Astrocyte (in vitro differentiated cells and primary cell): ENCODE measurements around the gene ADAMTS17. TPM values are rescaled to one million over a fixed set of nuclear protein-coding genes. Genes with fewer than 3 reads are reported as not detected.
A peak's percentile ranks its signal among the peaks of the same experiment; 100 is the strongest.

ENCODE experiments used
- DNase-seq: peaks from one replicate; pipeline ENCODE4 v3.0.0-alpha.2; 2010; ENCODE audit warnings: low read depth
- FAIRE-seq: peaks from 2 replicates; lab custom pipeline; 2011; peaks lifted over from hg19 to GRCh38; lab: Jason Lieb, UNC
- H2AFZ ChIP-seq: 2 replicates; pipeline ENCODE4 v1.6.0; 2012; ENCODE audit warnings: low read depth, low read length, inconsistent platforms
- H3K27ac ChIP-seq: 2 replicates; pipeline ENCODE4 v1.5.1; 2011; ENCODE audit warnings: low read depth, low read length, inconsistent platforms
- H3K27me3 ChIP-seq: 2 replicates; pipeline ENCODE4 v1.6.0; 2011; ENCODE audit warnings: low read length, inconsistent platforms; ENCODE audit not compliant: insufficient read depth
- H3K36me3 ChIP-seq: 2 replicates; pipeline ENCODE4 v1.5.1; 2011; ENCODE audit warnings: low read length, inconsistent platforms; ENCODE audit not compliant: insufficient read depth
- H3K4me1 ChIP-seq: 2 replicates; pipeline ENCODE4 v1.5.1; 2011; ENCODE audit warnings: low read length, inconsistent platforms; ENCODE audit not compliant: insufficient read depth
- H3K4me2 ChIP-seq: 2 replicates; pipeline ENCODE4 v1.6.0; 2012; ENCODE audit warnings: low read length, inconsistent platforms
- H3K4me3 ChIP-seq: 2 replicates; pipeline ENCODE4 v1.5.1; 2011; ENCODE audit warnings: low read depth, mild to moderate bottlenecking, low read length, inconsistent platforms; ENCODE audit not compliant: insufficient read depth
- H3K79me2 ChIP-seq: 2 replicates; pipeline ENCODE4 v1.6.0; 2012; ENCODE audit warnings: mild to moderate bottlenecking, low read length, inconsistent platforms; ENCODE audit not compliant: insufficient read depth
- H3K9ac ChIP-seq: 2 replicates; pipeline ENCODE4 v1.6.0; 2012; ENCODE audit warnings: mild to moderate bottlenecking, low read length, inconsistent platforms
- H3K9me3 ChIP-seq: 2 replicates; pipeline ENCODE4 v1.5.1; 2012; ENCODE audit warnings: low read depth, mild to moderate bottlenecking, low read length, inconsistent platforms; ENCODE audit not compliant: insufficient read depth
- H4K20me1 ChIP-seq: 2 replicates; pipeline ENCODE4 v1.6.0; 2012; ENCODE audit warnings: low read length, inconsistent platforms; ENCODE audit not compliant: insufficient read depth
- H3K27ac Mint-ChIP-seq: one replicate; pipeline ENCODE4 v1.8.0; 2021; ENCODE audit warnings: mild to moderate bottlenecking, mixed read lengths; ENCODE audit not compliant: unreplicated experiment
- H3K27me3 Mint-ChIP-seq: one replicate; pipeline ENCODE4 v1.8.0; 2021; ENCODE audit warnings: low read depth, mixed read lengths; ENCODE audit not compliant: unreplicated experiment
- H3K36me3 Mint-ChIP-seq: one replicate; pipeline ENCODE4 v1.8.0; 2021; ENCODE audit warnings: low read depth, mixed read lengths; ENCODE audit not compliant: unreplicated experiment
- H3K4me1 Mint-ChIP-seq: one replicate; pipeline ENCODE4 v1.8.0; 2021; ENCODE audit warnings: low read depth, mixed read lengths; ENCODE audit not compliant: unreplicated experiment
- H3K4me3 Mint-ChIP-seq: one replicate; pipeline ENCODE4 v1.8.0; 2021; ENCODE audit warnings: mild to moderate bottlenecking, moderate library complexity, mixed read lengths; ENCODE audit not compliant: unreplicated experiment
- H3K9me3 Mint-ChIP-seq: one replicate; pipeline ENCODE4 v1.8.0; 2021; ENCODE audit warnings: mild to moderate bottlenecking, mixed read lengths; ENCODE audit not compliant: unreplicated experiment
- CTCF ChIP-seq: IDR thresholded peaks from 2 replicates; pipeline ENCODE4 v1.5.1; 2011; ENCODE audit warnings: low read depth, mild to moderate bottlenecking, inconsistent platforms, low read length, moderate library complexity; ENCODE audit not compliant: insufficient read depth
- EZH2 ChIP-seq: IDR thresholded peaks from 2 replicates; pipeline ENCODE4 v1.6.1; 2012; ENCODE audit warnings: mild to moderate bottlenecking, low read length, inconsistent platforms; ENCODE audit not compliant: insufficient read depth
- total RNA-seq: library from RNA; stranded (reverse); gene quantifications from 2 replicates; pipeline ENCODE4 v1.2.1, GENCODE V29; 2021

Gene ADAMTS17
- total RNA-seq, 1 donor from 2014 or later: 0.27 TPM

GRCh38 chr15:99983171-99983885, 358.4 kb downstream of the ADAMTS17 start:
- FAIRE-seq (no peak), DNase-seq (no peak)
- H3K36me3 ChIP-seq: no peaks in the 10 kb centered on the region
- Mint-ChIP-seq H3K27me3 (peaks cover 13% of the 10 kb centered on the region), H3K4me3 (no peak overlapping the region), H3K9me3 (peaks cover 4% of the 10 kb centered on the region), H3K36me3 (no peaks in the 10 kb centered on the region), H3K4me1 (peaks cover 12% of the 10 kb centered on the region), H3K27ac (peak overlapping the region; percentile 83)
- H3K9me3 ChIP-seq: peaks cover 4% of the 10 kb centered on the region
- H3K27me3 ChIP-seq: no peaks in the 10 kb centered on the region
- TF ChIP-seq EZH2 (no peak), CTCF (no peak)
- peak overlapping the region; percentile 67 for H3K4me2 ChIP-seq
- H3K4me3 ChIP-seq: no peak overlapping the region
- H3K27ac ChIP-seq: no peak overlapping the region
- peak overlapping the region; percentile 68 for H2AFZ ChIP-seq
- H3K79me2 ChIP-seq: no peaks in the 10 kb centered on the region
- peaks cover 12% of the 10 kb centered on the region for H3K4me1 ChIP-seq
- no peaks in the 10 kb centered on the region for H4K20me1 ChIP-seq
- peak overlapping the region; percentile 3 for H3K9ac ChIP-seq

GRCh38 chr15:99982662-99983061, 359.1 kb downstream of the ADAMTS17 start:
- Histone ChIP-seq H3K79me2 (no peaks in the 10 kb centered on the region), H3K9ac (no peak overlapping the region), H2AFZ (no peak overlapping the region), H4K20me1 (no peaks in the 10 kb centered on the region), H3K36me3 (no peaks in the 10 kb centered on the region), H3K9me3 (no peaks in the 10 kb centered on the region), H3K27ac (no peak overlapping the region), H3K4me3 (no peak overlapping the region), H3K4me1 (peaks cover 12% of the 10 kb centered on the region), H3K4me2 (peak overlapping the region; percentile 67), H3K27me3 (no peaks in the 10 kb centered on the region)
- Mint-ChIP-seq H3K4me3 (no peak overlapping the region), H3K36me3 (no peaks in the 10 kb centered on the region), H3K9me3 (no peaks in the 10 kb centered on the region), H3K27ac (no peak overlapping the region), H3K4me1 (peaks cover 12% of the 10 kb centered on the region), H3K27me3 (peaks cover 9% of the 10 kb centered on the region)
- DNase-seq (no peak), FAIRE-seq (no peak)
- TF ChIP-seq EZH2: no peak
- no peak for TF ChIP-seq CTCF

GRCh38 chr15:99981839-99982658, 359.7 kb downstream of the ADAMTS17 start:
- H3K36me3 ChIP-seq: no peaks in the 10 kb centered on the region
- H3K4me3 ChIP-seq: no peak overlapping the region
- peaks cover 12% of the 10 kb centered on the region for H3K4me1 ChIP-seq
- TF ChIP-seq CTCF (no peak), EZH2 (no peak)
- Mint-ChIP-seq H3K4me1 (peaks cover 12% of the 10 kb centered on the region), H3K36me3 (no peaks in the 10 kb centered on the region), H3K4me3 (no peak overlapping the region), H3K27ac (no peak overlapping the region), H3K27me3 (peaks cover 9% of the 10 kb centered on the region), H3K9me3 (no peaks in the 10 kb centered on the region)
- H3K79me2 ChIP-seq: no peaks in the 10 kb centered on the region
- H2AFZ ChIP-seq: no peak overlapping the region
- H3K9ac ChIP-seq: no peak overlapping the region
- no peaks in the 10 kb centered on the region for H3K9me3 ChIP-seq
- no peak overlapping the region for H3K4me2 ChIP-seq
- H4K20me1 ChIP-seq: no peaks in the 10 kb centered on the region
- DNase-seq (no peak), FAIRE-seq (no peak)
- H3K27me3 ChIP-seq: no peaks in the 10 kb centered on the region
- no peak overlapping the region for H3K27ac ChIP-seq
